Measurements from ENCODE around the gene C1orf116.

C1orf116 gene

DNA sequence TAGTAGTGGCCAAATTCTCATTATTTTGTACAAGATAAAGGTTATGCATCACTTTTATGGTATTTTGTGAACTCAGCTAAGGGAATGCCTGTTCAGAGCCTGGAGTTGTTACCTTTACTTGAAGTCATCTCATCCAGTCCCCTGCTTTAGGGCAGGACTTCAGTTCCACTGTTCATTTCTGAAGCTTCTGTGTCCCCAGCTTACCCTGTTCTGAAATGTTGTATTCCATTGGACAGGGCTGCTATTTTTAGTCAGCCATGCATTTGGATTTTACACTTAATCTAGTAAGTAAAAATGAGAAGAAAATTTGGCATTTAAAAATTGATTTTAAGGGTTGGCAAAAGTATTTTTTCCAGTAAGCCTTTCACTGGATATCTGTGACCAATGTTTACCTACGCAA is 44.5 kb upstream of the C1orf116 start:
- no peak overlapping the region for H3K27ac ChIP-seq
- no peak for TF ChIP-seq ZFX (IDR thresholded peaks at IDR 0.05; ENCODE audit: borderline replicate concordance)
- TF ChIP-seq, protein P1, sequence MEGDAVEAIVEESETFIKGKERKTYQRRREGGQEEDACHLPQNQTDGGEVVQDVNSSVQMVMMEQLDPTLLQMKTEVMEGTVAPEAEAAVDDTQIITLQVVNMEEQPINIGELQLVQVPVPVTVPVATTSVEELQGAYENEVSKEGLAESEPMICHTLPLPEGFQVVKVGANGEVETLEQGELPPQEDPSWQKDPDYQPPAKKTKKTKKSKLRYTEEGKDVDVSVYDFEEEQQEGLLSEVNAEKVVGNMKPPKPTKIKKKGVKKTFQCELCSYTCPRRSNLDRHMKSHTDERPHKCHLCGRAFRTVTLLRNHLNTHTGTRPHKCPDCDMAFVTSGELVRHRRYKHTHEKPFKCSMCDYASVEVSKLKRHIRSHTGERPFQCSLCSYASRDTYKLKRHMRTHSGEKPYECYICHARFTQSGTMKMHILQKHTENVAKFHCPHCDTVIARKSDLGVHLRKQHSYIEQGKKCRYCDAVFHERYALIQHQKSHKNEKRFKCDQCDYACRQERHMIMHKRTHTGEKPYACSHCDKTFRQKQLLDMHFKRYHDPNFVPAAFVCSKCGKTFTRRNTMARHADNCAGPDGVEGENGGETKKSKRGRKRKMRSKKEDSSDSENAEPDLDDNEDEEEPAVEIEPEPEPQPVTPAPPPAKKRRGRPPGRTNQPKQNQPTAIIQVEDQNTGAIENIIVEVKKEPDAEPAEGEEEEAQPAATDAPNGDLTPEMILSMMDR (IDR thresholded peaks at IDR 0.05): no peak

DNA sequence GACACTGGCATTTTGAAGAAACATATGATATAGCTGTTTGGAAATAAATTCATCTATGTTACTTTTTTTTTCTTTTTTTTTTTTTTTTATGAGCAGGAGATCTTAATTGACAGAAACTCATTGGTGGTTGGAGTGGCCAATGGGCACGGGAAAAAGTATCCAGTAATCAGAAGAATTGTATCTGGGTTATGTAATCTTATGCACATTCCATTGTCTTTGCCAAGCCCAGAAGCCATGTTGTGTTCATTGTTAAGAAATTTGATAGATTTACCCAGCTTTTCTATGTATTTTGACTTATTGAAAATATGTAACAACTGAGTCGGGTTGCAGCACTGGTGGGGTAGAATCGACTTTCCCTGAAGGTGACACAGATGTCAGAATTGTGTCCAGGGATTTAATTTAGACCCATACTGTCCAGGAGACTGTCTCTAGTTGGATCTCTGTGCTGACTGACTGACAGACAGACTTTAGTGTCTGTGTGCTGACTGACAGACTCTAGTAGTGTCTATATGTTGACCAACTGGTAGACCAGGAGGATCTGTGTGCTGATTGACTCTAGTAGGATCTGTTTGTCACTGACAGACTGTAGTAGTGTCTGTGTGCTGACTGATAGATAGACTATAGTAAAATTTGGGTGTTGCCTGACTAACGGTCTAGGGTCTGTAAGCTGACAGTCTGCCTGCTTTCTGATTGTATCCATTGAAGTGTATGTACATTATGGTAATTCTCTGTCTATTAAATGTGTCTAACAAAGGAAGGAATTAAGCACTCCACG is 43.8 kb upstream of the C1orf116 start:
- no peak for TF ChIP-seq ZFX (IDR thresholded peaks at IDR 0.05; ENCODE audit: borderline replicate concordance)
- TF ChIP-seq, protein P1 (IDR thresholded peaks at IDR 0.05): no peak
- no peak overlapping the region for H3K27ac ChIP-seq

DNA sequence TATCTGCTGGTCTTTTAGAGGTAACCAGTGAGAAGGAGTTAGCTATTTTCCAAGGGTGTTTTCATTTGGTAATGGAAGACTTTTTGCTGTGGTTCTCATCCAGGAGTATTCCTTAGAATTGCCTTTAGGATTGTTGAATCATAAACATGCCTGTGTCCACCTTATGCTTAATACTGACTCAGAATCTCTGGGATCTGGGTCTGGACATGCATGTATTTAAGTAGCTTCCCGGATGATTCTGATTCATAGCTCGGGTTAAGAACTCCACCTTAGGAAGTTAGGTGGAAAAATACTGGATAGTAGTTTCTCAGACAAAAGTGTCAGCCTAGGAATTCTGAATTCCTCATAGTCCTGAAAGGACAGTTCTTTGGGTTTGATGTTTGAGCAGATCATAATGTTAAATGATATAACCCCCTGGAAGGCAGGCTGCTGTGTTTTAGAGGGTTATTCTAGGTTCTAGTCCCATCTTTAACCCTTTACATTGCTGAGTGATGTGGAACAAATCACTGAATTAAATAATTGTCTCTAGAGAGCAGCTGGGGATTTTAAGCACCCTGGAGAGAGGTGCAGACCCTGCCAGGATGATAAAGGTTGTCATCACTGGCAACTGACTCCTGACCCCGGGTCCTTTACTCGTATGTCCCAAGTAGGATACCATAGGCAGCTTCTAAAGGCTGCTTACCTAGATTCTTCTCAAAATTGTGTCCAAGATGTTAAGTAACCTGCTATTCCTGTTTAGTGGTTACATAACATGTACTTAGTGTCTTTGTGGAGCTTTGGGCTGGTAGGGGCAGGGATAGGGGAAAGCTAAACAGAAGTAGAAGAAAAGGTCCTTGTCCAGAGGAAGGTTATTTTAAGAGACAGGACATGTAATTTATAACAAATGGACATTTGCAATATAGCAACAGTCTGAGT is 41.6 kb upstream of the C1orf116 start:
- no peak overlapping the region for H3K27ac ChIP-seq

DNA sequence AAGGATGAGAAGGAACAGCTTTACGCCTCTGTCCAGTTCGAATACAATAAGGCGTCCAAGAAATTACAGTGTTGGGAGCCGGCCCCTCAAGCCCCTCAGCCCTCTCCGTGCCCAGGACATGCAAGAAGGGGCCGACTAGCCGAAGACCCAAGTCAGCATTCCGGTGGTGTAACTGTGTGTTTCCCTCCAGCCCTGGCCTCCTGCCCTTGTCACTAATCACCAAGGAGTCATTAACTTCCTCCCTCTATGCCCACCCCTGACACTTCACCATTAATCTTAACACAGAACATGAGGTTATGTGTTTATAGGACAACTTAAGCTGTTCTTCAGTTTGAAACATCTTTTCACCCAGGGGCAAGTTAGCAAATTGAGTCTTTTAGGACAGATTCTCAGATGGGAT is 39.7 kb upstream of the C1orf116 start:
- no peak overlapping the region for H3K27ac ChIP-seq
- TF ChIP-seq, protein P1 (IDR thresholded peaks at IDR 0.05): no peak
- no peak for TF ChIP-seq ZFX (IDR thresholded peaks at IDR 0.05; ENCODE audit: borderline replicate concordance)

More for the DNA sequence above, 41.6 kb upstream of the C1orf116 start:
- no peak for TF ChIP-seq ZFX (IDR thresholded peaks at IDR 0.05; ENCODE audit: borderline replicate concordance)
- TF ChIP-seq, protein P1 (IDR thresholded peaks at IDR 0.05): no peak

DNA sequence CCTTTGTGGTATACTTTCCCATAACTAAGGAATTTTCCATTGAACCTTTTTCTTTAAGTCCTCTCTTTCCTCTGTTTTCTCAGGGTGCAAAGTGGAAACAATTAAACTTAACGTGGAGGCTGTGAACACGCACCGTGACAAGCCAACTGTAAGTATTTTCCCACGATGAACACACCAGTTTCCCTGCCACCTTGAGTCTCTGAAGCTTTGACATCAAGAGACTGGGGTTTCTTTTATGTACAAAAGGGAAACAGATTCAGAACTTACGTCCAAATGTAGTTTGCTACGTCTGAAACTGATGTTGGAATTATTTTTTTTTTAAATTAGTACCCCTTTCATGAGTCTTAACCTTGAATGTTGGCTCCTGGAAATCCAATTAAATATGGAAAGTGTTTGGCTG is 38.9 kb upstream of the C1orf116 start:
- H3K27ac ChIP-seq: no peak overlapping the region
- no peak for TF ChIP-seq ZFX (IDR thresholded peaks at IDR 0.05; ENCODE audit: borderline replicate concordance)
- TF ChIP-seq, protein P1 (IDR thresholded peaks at IDR 0.05): no peak

DNA sequence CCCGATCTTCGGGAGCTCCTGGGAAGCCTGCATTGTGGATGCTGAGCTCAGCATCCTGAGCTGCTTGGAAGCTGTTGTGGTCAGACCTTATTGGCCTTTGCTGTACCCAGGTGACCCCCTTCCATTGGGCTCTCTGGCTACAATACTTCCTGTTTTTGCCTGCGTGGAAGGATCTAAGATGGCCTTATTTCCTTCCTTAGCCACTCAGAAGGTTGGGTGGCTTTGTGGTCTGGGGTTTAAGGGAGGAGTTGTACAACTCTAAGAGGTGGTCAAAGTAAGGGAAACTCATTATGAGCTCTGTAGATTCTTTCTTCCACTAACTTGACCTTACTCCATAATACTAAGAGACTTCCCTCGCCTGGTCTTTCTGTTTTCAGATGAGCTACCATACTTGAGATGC is 38.3 kb upstream of the C1orf116 start:
- TF ChIP-seq, protein P1 (IDR thresholded peaks at IDR 0.05): no peak
- TF ChIP-seq ZFX (IDR thresholded peaks at IDR 0.05; ENCODE audit: borderline replicate concordance): no peak
- H3K27ac ChIP-seq: no peak overlapping the region
